Measurements from ENCODE around the gene PTTG1.

DNA sequence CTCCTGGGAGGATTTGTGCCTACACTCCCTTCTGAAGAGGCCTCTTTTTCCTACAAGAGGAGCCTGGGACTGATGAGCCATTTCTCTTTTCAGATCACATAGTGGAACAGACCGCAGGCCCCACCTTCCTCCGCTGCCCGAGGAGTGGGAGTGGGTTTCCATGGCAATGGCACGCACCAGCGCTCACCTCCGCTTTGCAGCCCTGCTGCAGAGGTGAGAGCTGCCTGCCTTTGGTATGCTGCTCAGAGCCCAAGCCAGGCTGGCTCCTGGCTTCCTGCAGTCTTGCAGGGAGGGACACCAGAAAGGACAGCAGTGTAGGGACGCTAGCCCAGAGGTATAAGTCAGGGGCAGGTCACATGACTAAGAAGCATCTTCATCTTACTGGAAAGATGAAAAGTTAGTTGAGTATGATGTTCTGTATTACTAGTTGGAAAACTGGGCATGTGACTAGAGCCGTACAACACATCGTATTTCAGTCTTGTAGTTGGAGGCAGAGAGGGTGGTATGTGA, 12.4 kb downstream of the PTTG1 start:
- TF ChIP-seq, protein P1, sequence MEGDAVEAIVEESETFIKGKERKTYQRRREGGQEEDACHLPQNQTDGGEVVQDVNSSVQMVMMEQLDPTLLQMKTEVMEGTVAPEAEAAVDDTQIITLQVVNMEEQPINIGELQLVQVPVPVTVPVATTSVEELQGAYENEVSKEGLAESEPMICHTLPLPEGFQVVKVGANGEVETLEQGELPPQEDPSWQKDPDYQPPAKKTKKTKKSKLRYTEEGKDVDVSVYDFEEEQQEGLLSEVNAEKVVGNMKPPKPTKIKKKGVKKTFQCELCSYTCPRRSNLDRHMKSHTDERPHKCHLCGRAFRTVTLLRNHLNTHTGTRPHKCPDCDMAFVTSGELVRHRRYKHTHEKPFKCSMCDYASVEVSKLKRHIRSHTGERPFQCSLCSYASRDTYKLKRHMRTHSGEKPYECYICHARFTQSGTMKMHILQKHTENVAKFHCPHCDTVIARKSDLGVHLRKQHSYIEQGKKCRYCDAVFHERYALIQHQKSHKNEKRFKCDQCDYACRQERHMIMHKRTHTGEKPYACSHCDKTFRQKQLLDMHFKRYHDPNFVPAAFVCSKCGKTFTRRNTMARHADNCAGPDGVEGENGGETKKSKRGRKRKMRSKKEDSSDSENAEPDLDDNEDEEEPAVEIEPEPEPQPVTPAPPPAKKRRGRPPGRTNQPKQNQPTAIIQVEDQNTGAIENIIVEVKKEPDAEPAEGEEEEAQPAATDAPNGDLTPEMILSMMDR (IDR thresholded peaks at IDR 0.05 in 2 of 3, conservative IDR thresholded peaks at IDR 0.05 in 1 of 3; ENCODE audit: borderline replicate concordance in 1 of 3, insufficient read depth in 1 of 3, low read depth in 2 of 3, low read length in 2 of 3) = no peak
- TF ChIP-seq EZH2 (IDR thresholded peaks at IDR 0.05) (no peak), SP1 (IDR thresholded peaks at IDR 0.05; ENCODE audit: low read depth) (no peak), SIN3A (IDR thresholded peaks at IDR 0.05; ENCODE audit: low read depth) (no peak), EGR1 (IDR thresholded peaks at IDR 0.05; ENCODE audit: low read depth) (no peak), FOSL1 (IDR thresholded peaks at IDR 0.05; ENCODE audit: low read depth) (no peak), ZFX (IDR thresholded peaks at IDR 0.05) (no peak), POLR2A (IDR thresholded peaks at IDR 0.05; ENCODE audit: borderline replicate concordance, extremely low read depth, insufficient read depth, insufficient read length) (no peak), POLR2AphosphoS5 (IDR thresholded peaks at IDR 0.05; ENCODE audit: low read depth, low read length) (no peak), EZH2phosphoT487 (IDR thresholded peaks at IDR 0.05; ENCODE audit: borderline replicate concordance) (no peak), YY1 (IDR thresholded peaks at IDR 0.05; ENCODE audit: extremely low read depth, insufficient replicate concordance, low read depth, low read length) (no peak), TCF7L2 (IDR thresholded peaks at IDR 0.05; ENCODE audit: borderline replicate concordance, extremely low read depth, insufficient read depth, insufficient read length) (no peak)
- TF ChIP-seq, protein P2, sequence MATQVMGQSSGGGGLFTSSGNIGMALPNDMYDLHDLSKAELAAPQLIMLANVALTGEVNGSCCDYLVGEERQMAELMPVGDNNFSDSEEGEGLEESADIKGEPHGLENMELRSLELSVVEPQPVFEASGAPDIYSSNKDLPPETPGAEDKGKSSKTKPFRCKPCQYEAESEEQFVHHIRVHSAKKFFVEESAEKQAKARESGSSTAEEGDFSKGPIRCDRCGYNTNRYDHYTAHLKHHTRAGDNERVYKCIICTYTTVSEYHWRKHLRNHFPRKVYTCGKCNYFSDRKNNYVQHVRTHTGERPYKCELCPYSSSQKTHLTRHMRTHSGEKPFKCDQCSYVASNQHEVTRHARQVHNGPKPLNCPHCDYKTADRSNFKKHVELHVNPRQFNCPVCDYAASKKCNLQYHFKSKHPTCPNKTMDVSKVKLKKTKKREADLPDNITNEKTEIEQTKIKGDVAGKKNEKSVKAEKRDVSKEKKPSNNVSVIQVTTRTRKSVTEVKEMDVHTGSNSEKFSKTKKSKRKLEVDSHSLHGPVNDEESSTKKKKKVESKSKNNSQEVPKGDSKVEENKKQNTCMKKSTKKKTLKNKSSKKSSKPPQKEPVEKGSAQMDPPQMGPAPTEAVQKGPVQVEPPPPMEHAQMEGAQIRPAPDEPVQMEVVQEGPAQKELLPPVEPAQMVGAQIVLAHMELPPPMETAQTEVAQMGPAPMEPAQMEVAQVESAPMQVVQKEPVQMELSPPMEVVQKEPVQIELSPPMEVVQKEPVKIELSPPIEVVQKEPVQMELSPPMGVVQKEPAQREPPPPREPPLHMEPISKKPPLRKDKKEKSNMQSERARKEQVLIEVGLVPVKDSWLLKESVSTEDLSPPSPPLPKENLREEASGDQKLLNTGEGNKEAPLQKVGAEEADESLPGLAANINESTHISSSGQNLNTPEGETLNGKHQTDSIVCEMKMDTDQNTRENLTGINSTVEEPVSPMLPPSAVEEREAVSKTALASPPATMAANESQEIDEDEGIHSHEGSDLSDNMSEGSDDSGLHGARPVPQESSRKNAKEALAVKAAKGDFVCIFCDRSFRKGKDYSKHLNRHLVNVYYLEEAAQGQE (IDR thresholded peaks at IDR 0.05; ENCODE audit: low read depth) = no peak
- TF ChIP-seq, protein P3, sequence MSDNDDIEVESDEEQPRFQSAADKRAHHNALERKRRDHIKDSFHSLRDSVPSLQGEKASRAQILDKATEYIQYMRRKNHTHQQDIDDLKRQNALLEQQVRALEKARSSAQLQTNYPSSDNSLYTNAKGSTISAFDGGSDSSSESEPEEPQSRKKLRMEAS (IDR thresholded peaks at IDR 0.05) = no peak
